ENCODE data around the gene MAP4K3.
A peak's percentile ranks its signal among the peaks of the same experiment; 100 is the strongest.

MAP4K3 gene

GRCh38 chr2:39379643-39380524 is 57.2 kb downstream of the MAP4K3 start:
- Mint-ChIP-seq H3K4me1 (peaks cover 13% of the 10 kb centered on the region), H3K4me3 (no peak overlapping the region), H3K27me3 (ENCODE audit: low read depth, poor library complexity) (peaks cover 1% of the 10 kb centered on the region), H3K36me3 (ENCODE audit: low read depth) (peaks cover 30% of the 10 kb centered on the region), H3K27ac (no peak overlapping the region), H3K9me3 (peaks cover 17% of the 10 kb centered on the region)
- TF ChIP-seq, protein P1, sequence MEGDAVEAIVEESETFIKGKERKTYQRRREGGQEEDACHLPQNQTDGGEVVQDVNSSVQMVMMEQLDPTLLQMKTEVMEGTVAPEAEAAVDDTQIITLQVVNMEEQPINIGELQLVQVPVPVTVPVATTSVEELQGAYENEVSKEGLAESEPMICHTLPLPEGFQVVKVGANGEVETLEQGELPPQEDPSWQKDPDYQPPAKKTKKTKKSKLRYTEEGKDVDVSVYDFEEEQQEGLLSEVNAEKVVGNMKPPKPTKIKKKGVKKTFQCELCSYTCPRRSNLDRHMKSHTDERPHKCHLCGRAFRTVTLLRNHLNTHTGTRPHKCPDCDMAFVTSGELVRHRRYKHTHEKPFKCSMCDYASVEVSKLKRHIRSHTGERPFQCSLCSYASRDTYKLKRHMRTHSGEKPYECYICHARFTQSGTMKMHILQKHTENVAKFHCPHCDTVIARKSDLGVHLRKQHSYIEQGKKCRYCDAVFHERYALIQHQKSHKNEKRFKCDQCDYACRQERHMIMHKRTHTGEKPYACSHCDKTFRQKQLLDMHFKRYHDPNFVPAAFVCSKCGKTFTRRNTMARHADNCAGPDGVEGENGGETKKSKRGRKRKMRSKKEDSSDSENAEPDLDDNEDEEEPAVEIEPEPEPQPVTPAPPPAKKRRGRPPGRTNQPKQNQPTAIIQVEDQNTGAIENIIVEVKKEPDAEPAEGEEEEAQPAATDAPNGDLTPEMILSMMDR (IDR thresholded peaks at IDR 0.05) = peak; percentile 39
- no peak for DNase-seq

DNA sequence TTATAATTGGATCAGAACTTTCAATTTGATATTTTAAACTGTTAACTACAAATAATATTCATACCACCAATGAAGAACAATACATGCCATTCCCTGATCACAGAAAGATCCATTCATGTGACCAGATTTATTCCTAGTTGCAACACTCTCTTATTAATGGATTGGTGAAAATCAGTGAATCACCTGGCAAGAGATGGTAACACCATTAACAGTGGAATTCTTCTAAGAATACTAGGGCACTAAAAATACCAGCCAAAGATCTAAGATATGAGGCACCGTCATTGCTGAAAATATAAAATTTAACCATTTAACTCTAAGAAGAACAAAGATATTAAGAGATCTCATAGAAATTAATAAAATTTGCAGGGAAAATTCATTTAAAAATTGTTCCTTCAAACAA is 58.1 kb downstream of the MAP4K3 start:
- no peak overlapping the region for H3K4me3 Mint-ChIP-seq
- peaks cover 18% of the 10 kb centered on the region for H3K9me3 Mint-ChIP-seq
- DNase-seq = no peak
- no peaks in the 10 kb centered on the region for H3K27me3 Mint-ChIP-seq (ENCODE audit: low read depth, poor library complexity)
- TF ChIP-seq, protein P1 (IDR thresholded peaks at IDR 0.05) = no peak
- H3K4me1 Mint-ChIP-seq = peaks cover 13% of the 10 kb centered on the region
- H3K27ac Mint-ChIP-seq = no peak overlapping the region
- H3K36me3 Mint-ChIP-seq (ENCODE audit: low read depth) = peaks cover 26% of the 10 kb centered on the region

GRCh38 chr2:39377226-39377939 is 59.7 kb downstream of the MAP4K3 start:
- H3K9me3 Mint-ChIP-seq = peaks cover 34% of the 10 kb centered on the region
- TF ChIP-seq, protein P1 (IDR thresholded peaks at IDR 0.05) = no peak
- H3K27me3 Mint-ChIP-seq (ENCODE audit: low read depth, poor library complexity) = no peaks in the 10 kb centered on the region
- H3K4me3 Mint-ChIP-seq = no peak overlapping the region
- DNase-seq = no peak
- peaks cover 13% of the 10 kb centered on the region for H3K4me1 Mint-ChIP-seq
- peaks cover 38% of the 10 kb centered on the region for H3K36me3 Mint-ChIP-seq (ENCODE audit: low read depth)
- H3K27ac Mint-ChIP-seq = peak overlapping the region; percentile 66

DNA sequence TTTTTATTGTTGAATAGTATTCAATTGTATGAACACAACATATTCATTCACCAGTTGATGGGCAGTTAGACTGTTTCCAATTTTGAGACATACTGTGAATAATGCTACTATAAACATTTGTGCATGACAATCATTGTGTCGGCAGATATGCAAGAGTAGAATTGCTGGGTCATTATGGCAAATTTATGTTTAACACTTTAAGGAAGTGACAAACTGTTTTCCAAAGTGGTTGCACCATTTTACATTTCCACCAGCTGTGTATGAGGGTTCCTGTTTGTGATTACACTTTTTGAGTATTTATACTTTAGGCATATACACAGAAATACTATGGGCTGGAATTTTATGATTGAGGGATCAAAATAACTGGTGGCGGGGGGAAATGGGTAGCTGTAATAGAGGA is 61.2 kb downstream of the MAP4K3 start:
- H3K4me1 Mint-ChIP-seq = peaks cover 8% of the 10 kb centered on the region
- H3K27me3 Mint-ChIP-seq (ENCODE audit: low read depth, poor library complexity) = no peaks in the 10 kb centered on the region
- TF ChIP-seq, protein P1 (IDR thresholded peaks at IDR 0.05) = no peak
- no peak for DNase-seq
- H3K36me3 Mint-ChIP-seq (ENCODE audit: low read depth) = peaks cover 53% of the 10 kb centered on the region
- no peak overlapping the region for H3K4me3 Mint-ChIP-seq
- no peak overlapping the region for H3K27ac Mint-ChIP-seq
- H3K9me3 Mint-ChIP-seq = peaks cover 46% of the 10 kb centered on the region

DNA sequence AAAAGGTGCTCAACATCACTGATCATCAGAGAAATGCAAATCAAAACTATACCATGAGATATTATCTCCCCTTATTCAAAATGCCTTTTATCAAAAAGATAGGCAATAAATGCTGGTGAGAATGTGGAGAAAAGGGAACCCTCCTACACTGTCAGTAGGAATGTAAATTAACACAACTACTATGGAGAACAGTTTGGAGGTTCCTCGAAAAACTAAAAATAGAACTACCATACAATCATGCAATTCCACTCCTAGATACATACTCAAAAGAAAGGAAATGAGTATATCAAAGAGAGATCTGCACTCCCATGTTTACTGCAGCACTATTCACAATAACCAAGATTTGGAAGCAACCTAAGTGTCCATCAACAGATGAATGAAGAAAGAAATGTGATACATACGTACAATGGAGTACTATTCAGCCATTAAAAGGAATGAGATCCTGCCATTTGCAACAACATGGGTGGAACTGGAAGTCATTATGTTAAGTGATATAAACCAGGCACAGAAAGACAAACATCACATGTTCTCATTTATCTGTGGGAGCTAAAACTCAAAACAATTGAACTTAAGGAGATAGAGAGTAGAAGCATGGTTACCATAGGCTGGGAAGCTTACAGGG is 63.8 kb downstream of the MAP4K3 start:
- DNase-seq = no peak
- Mint-ChIP-seq H3K4me3 (no peak overlapping the region), H3K27ac (no peak overlapping the region), H3K4me1 (peaks cover 12% of the 10 kb centered on the region), H3K36me3 (ENCODE audit: low read depth) (peaks cover 74% of the 10 kb centered on the region), H3K27me3 (ENCODE audit: low read depth, poor library complexity) (no peaks in the 10 kb centered on the region), H3K9me3 (peaks cover 46% of the 10 kb centered on the region)
- TF ChIP-seq, protein P1 (IDR thresholded peaks at IDR 0.05) = no peak
